HG02970 (cell line): ENCODE measurements around the gene NLRP12.
"Not testable (repeated sequence)": the region's sequence is repeated elsewhere in the genome, so short reads cannot be mapped to it uniquely, and the experiment has no call there.

Experiments used
- ATAC-seq: cut with Tn5 transposase; IDR thresholded peaks from one replicate; pipeline ENCODE4 v1.9.1; 2021; ENCODE audit warnings: mild to moderate bottlenecking, moderate library complexity, moderate number of reproducible peaks; ENCODE audit not compliant: unreplicated experiment, low FRiP score

The NLRP12 gene

DNA sequence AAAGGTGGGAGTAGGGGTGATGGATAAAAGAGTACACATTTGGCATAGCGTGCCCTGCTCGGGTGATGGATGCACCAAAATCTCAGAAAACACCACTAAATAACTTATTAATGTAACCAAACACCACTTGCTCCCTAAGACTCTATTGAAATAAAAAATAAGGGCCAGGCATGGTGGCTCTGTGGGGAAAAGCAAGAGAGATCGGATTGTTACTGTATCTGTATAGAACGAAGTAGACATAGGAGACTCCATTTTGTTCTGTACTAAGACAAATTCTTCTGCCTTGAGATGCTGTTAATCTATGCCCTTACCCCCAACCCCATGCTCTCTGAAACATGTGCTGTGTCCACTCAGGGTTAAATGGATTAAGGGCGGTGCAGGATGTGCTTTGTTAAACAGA is 14.3 kb upstream of the NLRP12 start:
- ATAC-seq, result not testable (repeated sequence)

DNA sequence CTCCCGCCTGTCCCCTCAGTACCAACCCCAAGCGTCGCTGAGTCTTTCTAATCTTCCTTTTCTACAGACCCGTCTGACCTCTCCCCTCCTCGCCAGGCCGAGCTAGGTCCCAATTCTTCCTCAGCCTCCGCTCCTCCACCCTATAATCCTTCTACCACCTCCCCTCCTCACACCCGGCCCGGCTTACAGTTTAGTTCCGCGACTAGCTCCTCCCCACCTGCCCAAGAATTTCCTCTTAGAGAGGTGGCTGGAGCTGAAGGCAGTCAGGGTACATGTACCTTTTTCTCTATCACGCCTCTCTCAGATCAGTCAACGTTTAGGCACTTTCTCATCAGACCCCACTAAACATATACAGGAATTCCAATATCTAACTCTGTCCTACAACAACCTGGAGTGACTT is 8.7 kb upstream of the NLRP12 start:
- ATAC-seq, result not testable (repeated sequence)

DNA sequence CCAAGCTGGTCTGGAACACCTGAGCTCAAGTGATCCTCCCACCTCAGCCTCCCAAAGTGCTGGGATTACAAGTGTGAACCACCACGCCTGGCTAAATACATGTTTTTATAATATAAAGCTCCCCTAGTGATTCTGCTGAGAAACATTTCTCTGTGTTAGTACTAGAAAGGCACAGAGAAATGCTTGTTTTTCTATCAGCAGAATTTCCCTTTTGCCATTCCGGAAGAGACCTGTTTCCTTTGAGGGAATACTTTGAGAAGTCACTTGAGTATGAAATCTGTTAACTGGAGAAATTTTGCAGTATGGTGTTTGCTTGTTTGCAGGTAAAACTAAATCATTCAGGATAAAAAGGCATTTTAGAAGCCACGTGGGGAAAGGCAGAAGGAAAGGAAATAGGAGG is 4.4 kb upstream of the NLRP12 start:
- no peak for ATAC-seq

DNA sequence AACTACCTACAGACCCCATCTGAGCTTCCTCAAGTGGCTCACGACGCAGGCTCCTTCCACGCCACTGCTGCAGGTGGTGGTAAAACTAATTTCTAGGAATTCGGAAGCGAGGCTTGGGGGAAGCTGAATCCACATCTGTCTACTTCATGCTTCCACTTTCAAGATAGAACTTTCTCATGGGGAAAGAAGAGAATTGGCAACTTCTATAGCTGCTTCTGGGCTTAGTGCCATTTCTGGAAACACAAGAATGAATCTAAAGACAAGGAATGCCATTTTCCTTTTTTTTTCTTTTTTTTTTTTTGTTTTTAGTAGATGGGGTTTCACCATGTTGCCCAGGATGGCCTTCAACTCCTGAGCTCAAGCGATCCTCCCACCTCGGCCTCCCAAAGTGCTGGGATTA is 2.8 kb upstream of the NLRP12 start:
- ATAC-seq, result no peak

DNA sequence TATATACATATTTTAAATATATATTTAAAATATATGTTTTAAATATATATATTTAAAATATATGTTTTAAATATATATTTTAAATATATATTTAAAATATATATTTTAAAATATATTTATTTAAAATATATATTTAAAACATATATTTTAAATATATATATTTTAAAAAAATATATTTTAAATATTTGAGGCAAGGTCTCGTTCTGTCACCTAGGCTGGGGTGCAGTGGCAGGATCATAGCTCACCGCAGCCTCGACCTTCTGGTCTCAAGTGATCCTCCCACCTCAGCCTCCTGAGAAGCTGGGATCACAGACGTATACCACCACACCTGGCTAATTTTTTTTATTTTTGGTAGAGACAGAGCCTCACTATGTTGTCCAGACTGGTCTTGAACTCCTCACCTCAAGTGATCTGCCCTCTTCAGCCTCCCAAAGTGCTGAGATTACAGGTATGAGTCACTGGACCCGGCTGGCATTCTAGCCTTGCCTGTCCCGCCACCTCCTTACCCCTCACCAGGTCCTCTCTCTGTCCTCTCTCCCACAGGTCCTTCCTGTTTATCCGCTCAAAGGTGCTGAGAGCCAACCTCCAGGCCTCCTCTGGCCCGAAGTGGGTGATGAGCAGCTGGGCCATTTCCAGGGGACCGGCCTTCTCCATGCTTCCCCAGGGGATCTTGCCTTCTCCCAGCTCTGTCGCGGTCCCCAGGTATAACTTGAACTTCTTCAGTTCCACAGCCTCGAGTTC is 564 bp downstream of the NLRP12 start:
- no peak for ATAC-seq

DNA sequence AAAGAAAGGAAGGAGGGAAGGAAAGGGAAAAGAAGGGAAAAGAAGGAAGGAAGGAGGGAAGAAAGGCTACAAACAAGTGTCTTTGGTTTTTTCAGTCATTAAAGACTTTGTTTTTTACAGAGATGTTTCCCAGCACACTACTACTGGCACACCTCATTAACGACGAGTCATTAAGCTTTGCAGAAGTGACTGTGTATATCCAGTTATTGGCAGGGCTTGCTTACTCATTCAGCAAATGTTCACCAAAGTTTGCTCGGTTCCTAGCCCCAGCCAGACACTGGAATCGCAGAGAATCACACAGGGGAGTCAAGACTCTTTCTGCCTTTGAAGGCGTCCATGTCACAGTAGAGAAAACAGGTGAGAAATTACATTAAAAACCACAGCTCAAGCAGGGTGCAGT is 4.3 kb downstream of the NLRP12 start:
- ATAC-seq, result no peak

DNA sequence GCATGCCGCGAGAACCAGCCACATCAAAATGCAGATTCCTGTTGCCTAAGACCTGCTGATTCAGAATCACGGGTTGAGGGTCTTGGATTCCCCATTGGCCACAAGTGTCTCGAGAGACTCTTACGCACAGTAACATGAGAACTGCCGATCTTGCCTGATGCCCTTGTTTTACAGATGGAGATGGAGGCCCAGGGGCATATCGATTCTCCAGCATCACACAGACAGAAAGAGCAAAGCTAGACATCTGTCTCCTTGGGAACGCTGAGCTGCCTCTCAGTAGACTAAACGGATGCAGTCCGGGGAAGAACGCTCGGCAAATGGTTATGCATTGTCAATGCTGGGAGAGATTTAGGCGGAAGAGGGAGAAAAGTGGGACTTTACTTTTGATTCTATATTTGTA is 5.4 kb downstream of the NLRP12 start:
- ATAC-seq, result no peak

DNA sequence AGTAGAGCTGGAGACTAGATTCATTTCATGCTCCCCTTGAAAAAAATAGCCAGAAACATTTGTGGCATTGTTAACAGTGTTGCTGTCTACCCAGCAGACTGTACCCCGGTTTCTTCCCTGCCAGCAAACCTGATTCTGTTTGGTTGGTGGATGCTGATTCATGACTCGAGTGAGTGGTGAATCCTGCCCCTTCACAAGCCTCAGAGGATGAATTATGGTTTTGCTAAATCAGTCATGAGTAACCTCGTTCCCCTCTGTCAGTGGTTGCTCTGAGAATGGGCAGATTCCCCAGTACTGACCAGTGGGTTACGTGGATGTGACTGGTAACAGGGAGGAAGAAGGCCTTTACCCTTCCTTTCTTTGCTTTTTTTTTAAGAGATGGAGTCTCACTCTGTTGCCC is 10.1 kb downstream of the NLRP12 start:
- ATAC-seq, result no peak

DNA sequence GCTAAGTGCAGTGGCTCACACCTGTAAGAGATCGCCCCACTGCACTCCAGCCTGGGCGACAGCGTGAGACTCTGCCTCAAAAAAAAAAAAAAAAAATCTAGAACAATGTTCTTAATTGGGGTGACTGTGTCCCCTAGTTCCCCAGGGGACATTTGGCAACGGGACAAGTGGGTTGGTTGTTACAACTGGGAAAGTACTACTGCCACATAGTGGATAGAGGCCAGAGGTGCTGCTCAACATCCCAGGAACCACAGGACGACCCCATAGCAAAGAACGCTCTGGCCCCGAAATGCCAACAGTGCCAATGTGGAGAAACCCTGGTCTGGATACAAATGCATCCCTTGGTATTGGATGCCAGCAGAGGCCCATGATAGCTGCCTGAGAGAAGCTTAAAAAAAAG is 11.8 kb downstream of the NLRP12 start:
- no peak for ATAC-seq

DNA sequence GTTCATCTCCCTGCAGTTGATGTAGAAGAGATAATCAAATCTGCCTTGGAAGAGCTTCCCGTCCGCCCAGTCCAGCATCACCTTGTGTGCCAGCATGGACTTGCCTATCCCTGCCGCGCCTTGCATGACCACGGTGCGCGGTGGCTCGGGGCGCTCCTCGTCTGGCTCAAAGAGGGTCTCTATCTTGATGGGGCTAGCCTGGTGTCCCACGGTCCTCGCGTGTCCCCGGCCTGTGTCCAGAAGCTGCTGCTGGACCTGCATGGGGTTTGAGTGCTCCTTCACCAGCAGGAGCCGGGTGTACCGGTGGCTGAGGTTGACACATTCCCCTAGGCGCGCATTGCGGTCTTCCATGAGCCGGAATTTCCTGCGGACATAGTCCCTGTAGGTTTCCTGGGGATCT is 13.2 kb downstream of the NLRP12 start:
- no peak for ATAC-seq

DNA sequence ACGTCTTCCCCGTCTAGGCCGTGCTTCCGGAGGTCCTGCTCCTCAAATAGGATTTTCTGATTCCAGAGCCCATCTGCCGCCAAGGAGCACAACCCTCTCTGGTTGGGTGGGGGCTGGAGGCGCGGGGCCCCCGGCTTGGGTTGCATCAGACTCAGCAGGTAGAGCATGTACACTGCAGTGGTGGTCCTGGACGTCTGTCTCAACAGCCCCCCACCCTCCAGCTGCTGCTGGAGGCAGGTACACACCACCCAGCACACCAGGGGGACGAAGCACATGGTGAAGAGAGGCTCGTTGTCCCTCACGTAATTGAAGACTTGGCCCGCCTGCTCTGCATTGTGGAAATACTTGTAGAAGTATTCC is 13.9 kb downstream of the NLRP12 start:
- no peak for ATAC-seq

DNA sequence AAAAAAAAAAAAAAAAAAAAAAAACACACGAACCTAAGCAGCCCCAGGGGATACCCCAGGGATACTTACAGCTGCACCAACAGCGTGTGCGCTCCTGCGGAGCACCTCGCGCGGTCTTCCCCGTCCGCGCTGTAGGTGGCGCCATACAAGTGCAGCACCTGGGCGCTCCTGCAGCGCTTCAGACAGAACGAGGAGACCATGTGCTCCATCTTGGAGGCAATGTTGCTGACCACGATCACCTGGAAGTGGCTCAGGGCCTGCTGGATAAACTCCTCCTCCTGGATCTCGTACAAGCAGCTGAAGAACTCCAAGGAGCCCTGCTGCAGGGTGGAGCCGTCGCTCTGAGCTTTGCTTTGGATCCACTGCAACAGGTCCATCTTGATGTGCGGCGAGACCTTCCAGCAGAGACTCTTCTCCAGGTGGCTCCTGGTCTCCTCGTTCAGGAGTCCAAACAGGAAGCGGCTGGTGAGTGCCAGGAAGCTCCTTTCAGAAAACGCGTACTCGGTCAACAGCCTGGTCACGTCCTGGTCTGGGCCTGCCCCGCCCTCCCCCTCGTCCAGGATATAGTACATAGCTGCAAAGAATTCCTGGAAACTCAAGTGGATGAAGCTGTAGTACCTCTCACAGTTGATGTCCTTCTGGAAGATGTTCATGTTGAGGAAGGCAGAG is 14.5 kb downstream of the NLRP12 start:
- no peak for ATAC-seq

DNA sequence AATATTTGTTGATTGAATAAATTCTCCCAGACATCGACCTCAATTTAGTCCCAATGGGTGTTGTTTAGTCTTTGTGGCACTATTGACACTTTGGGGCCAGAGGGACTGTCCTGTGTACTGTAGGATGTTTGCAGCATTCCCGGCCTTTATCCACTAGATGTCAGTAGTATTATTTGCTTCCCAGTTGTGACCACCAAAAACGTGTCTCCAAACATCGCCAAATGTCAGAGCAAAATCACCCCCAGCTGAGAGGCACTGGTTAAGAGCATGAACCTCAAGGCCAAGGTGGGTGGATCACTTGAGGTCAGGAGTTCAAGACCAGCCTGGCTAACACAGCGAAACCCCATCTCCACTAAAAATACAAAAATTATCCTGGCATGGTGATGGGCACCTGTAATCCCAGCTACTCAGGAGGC is 15.4 kb downstream of the NLRP12 start:
- ATAC-seq, result no peak

DNA sequence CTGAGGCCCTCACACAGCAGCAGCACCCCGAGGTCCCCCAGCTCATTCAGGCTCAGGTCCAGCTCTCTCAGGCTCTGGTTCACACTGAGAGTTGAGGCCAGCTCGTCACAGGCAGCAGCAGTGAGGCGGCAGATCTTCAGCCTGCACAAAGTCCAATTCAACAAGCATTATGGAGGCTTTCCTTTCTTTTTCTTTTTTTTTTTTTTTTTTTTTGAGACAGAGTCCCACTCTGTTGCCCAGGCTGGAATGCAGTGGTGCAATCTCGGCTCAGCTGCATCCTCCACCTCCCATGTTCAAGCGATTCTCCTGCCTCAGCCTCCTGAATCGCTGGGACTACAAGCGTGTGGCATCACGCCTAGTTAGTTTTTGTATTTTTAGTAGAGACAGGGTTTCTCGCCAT is 22.9 kb downstream of the NLRP12 start:
- ATAC-seq, result no peak

DNA sequence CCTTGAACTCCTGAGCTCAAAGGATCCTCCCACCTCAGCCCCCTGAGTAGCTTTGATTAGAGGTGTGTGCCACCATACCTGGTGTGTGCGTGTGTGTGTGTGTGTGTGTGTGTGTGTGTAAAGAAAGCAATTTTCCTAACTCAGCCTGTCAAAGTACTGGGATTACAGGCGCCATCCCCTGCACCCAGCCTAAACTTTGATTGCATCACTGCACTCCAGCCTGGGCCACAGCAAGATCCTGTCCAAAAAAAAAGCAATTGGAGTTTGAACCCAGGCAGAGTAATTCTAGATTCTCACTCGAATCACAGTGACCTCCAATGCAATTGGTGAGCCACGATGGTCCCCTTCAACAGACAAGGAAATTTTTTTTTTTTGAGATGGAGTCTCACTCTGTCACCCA is 29.1 kb downstream of the NLRP12 start:
- ATAC-seq, result no peak

DNA sequence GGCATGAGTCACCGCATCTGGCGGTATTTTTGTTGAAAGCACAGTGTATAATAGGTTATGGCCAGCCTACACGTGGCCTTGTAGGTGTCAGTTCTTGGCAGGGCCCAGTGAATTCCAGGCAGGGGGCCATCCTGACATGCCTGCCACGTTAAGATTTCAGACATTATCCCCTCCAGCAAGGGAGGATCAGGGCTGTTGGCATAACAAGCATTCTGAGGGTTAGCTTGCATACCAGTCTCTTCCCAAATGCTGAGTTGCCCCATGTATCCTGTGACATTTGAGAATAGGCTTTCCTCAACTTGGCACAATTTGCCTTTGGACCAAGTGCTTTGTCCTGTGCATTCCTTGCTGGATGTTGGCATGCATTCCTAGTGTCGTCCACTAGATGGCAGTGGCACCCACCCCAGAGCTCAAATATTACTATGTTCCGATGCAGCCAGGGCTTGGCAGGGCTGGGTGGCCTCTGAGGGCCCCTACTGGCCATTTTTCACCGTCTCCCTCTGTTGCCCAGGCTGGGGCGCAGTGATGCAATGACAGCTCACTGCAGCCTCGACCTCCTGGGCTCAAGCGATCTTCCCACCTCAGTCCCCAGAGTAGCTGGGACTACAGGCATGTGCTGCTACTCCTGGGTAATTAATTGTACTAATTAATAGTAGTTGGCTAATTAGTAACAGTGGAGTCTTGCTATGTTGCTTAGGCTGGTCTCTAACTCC is 31.2 kb downstream of the NLRP12 start:
- no peak for ATAC-seq

DNA sequence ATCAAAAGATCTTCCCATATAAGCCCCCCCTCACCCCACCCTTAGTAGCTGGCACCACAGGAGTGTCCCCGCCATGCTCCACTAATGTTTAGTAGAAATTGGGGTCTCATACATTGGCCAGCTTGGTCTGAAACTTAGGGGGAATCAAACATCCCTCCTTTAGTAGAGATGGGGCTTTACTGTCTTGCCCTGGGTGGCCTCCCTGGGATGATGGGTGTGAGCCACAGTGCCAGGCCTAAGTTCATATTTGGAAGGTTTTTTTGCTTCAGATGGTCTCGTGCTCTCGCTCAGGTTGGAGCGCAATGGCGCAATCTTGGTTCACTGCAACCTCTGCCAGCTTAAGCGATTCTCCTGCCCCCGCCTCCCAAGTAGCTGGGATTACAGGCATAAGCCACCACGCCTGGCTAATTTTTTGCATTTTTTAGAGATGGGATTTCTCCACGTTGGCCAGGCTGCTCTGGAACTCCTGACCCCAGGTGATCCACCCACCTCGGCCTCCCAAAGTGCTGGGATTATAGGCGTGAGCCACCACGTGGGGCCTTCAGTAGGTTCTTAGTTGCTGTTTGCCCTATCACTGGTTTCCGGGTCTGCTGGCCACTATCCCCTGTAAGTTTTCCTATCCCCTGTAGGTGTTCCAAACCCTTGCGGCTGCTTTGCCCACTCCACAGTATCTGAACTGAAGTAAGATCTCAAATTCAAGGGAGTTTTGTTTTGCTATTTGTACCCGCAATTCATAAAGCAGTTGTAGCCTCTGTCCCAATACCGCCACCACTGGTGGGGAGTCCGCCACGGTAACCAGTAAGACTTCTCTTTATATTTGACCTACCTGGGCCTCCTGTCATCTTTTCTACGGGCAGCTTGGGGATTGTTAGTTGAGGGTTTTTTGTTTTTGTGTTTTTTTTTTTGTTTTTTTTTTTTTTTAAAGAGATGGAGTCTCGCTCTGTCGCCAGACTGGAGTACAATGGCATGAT is 34.1 kb downstream of the NLRP12 start:
- ATAC-seq, result no peak

DNA sequence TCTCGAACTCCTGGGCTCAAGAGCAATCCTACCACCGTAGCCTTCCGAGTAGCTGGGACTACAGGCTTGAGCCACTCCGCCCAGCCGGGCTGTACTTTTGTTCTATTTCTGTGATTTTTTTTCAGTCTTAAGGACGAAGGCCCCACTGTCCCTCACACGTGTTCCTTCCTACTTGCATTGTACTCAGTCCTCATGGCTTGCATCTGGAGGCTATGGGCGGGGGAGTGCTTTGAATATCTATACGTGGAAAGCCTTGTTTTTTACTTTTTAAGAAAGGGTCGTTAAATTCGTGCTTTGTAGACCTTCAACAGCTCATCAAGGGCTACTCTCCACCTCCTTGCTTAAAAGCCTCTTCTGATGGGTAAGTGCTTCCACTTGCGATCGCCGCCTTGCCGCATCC is 36.8 kb downstream of the NLRP12 start:
- no peak for ATAC-seq

DNA sequence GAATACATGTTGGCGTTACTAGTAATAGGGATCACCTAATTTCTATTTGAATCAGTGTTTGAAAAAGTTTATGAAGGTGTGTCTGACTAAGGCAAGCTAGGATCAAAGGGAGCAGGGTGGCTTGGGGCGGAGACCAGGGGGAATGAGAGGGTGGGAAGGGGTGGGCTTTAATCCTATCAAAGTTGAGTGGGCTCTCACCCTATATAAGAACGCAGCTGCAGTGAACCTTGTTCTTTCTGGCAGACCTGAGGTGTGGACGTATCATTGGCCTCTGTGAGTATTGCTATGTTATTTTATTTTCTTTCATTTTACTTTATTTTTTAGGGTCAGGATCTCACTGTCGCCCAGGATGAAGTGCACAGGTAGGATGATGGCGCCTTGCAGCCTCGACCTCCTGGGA is 37.4 kb downstream of the NLRP12 start:
- ATAC-seq, result no peak

DNA sequence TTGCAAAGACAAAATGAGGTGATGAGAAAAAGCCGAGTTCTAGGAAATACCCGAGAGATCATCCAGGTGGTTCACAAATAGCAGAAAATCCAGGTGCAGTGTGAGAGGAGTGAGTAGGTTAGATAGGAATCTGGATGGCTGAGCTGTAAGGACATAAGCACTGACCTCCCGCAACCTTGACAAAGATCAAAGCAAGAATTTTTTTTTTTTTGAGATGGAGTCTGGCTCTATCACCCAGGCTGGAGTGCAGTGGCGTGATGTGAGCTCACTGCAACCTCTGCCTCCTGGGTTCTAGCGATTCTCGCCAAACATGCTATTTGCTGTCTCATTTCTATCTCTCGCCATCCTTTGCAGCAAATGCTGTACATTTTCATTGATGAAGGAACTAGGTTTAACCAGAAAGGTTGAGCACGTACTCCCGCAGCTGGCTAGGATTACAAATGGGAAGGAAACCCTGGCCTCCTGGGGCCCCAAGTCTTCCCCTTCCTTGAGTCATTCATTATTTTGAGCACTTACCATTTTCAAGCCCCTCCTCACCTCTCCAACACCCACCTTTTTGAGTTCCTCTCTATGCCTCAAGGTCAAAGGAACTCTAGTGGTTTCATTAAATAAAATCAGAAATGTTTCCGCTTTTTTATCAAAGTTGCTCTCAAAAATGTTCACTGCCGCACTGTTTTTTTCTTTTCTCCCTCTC is 38.8 kb downstream of the NLRP12 start:
- no peak for ATAC-seq
